Left ventricle myocardium inferior (tissue), 1 donor: ENCODE measurements around the gene TMEM63B. TPM values are rescaled to one million over a fixed set of nuclear protein-coding genes. Genes with fewer than 3 reads are reported as not detected.

ENCODE experiments used
- DNase-seq: peaks from one replicate; pipeline ENCODE4 v3.0.0-alpha.2; 2020
- H3K27ac ChIP-seq: fragments of 200-600 bp; replicated peaks from 2 replicates; pipeline ENCODE4 v1.8.0; 2021
- H3K27me3 ChIP-seq: fragments of 200-600 bp; 2 replicates; pipeline ENCODE4 v1.8.0; 2021; ENCODE audit warnings: low read depth
- H3K36me3 ChIP-seq: fragments of 200-600 bp; 2 replicates; pipeline ENCODE4 v1.8.0; 2021
- H3K4me1 ChIP-seq: fragments of 200-600 bp; 2 replicates; pipeline ENCODE4 v1.8.0; 2021
- H3K4me3 ChIP-seq: fragments of 200-600 bp; 2 replicates; pipeline ENCODE4 v1.8.0; 2021; ENCODE audit warnings: mild to moderate bottlenecking, moderate library complexity
- H3K9me3 ChIP-seq: fragments of 200-600 bp; replicated peaks from 2 replicates; pipeline ENCODE4 v1.8.0; 2021
- intact Hi-C: fragments of 100-400 bp; cut with micrococcal nuclease; formaldehyde crosslinking; loops from one replicate; pipeline ENCODE4 v1.11.0; 2022
- total RNA-seq: library from RNA; stranded (reverse); fragmentation: NEBNext Ultra II Directional; extraction: Animal tissue kit (Norgen Biotek cat#: 25700); gene quantifications from one replicate; pipeline ENCODE4 v1.2.1, GENCODE V29; 2021
- TF ChIP-seq, protein P1 (sequence below): fragments of 200-600 bp; IDR thresholded peaks from 2 replicates; pipeline ENCODE4 v1.8.0; 2021; ENCODE audit warnings: antibody characterized with exemption, mild to moderate bottlenecking, borderline replicate concordance
- donor health status: DM: no; HTN: yes; CAD: no; lungs with severe emphysema.

The TMEM63B gene
- total RNA-seq, 1 donor from 2014 or later, result 37.2 TPM

DNA sequence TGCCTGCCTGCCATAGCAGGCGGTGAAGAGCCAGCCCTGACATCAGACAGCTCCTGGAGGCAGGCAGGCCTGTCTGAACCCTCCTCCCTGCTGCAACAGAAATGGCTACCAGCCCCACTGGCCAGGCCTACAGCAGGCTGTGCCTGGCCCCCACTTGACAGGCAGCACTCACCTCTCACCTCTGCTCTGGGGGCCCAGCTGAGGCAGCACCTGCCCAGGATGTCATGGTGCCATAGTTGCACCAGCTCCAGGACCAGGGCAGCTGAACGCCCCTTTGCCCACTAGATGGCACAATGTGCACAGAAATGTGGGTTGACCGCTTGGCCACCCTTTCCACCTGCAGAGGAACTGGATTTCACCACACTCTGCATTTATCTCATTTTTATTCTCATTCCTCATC, 30.7 kb upstream of the TMEM63B start:
- peaks cover 12% of the 10 kb centered on the region for H3K4me1 ChIP-seq
- TF ChIP-seq, protein P1, sequence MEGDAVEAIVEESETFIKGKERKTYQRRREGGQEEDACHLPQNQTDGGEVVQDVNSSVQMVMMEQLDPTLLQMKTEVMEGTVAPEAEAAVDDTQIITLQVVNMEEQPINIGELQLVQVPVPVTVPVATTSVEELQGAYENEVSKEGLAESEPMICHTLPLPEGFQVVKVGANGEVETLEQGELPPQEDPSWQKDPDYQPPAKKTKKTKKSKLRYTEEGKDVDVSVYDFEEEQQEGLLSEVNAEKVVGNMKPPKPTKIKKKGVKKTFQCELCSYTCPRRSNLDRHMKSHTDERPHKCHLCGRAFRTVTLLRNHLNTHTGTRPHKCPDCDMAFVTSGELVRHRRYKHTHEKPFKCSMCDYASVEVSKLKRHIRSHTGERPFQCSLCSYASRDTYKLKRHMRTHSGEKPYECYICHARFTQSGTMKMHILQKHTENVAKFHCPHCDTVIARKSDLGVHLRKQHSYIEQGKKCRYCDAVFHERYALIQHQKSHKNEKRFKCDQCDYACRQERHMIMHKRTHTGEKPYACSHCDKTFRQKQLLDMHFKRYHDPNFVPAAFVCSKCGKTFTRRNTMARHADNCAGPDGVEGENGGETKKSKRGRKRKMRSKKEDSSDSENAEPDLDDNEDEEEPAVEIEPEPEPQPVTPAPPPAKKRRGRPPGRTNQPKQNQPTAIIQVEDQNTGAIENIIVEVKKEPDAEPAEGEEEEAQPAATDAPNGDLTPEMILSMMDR, result peak; percentile 88
- H3K36me3 ChIP-seq, result no peaks in the 10 kb centered on the region
- peak; percentile 62 for DNase-seq
- no peaks in the 10 kb centered on the region for H3K9me3 ChIP-seq
- H3K4me3 ChIP-seq, result no peak overlapping the region
- intact Hi-C loops, result loop anchor here (10.0 kb wide), 1 partner anchor 238 kb away; no protein-coding TSS in a partner anchor
- H3K27me3 ChIP-seq, result no peaks in the 10 kb centered on the region
- no peak overlapping the region for H3K27ac ChIP-seq

DNA sequence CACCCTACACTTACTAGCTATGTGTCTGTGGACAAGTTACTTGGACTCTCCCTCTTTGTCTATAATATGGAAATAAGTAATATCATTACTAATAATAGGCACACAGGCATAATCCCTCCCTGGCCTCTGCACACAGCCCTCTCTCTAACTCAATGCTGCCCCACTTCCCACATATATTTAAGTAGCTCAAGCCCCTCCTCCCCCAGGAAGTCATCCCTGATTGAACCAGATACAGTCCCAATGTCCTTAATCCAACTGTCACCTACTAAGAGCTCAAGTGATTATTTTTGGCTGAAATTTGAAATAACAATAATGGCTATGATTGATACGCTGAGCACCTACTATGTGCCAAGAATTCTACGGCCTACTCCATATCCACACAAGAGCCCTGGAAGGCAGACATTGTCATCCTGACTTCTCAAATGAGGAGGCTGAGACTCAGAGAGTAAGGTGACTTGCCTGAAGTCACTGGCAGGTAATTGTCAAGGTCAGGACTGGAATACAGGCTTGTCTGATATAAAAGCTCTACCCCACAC, 29.5 kb upstream of the TMEM63B start:
- no peak overlapping the region for H3K4me3 ChIP-seq
- no peaks in the 10 kb centered on the region for H3K27me3 ChIP-seq
- no peak for DNase-seq
- H3K27ac ChIP-seq, result no peak overlapping the region
- intact Hi-C loops, result loop anchor here (2.0 to 10.0 kb wide), 2 partner anchors 55 to 237 kb away; no protein-coding TSS in a partner anchor
- no peaks in the 10 kb centered on the region for H3K36me3 ChIP-seq
- TF ChIP-seq, protein P1, result no peak
- peaks cover 12% of the 10 kb centered on the region for H3K4me1 ChIP-seq
- H3K9me3 ChIP-seq, result no peaks in the 10 kb centered on the region

DNA sequence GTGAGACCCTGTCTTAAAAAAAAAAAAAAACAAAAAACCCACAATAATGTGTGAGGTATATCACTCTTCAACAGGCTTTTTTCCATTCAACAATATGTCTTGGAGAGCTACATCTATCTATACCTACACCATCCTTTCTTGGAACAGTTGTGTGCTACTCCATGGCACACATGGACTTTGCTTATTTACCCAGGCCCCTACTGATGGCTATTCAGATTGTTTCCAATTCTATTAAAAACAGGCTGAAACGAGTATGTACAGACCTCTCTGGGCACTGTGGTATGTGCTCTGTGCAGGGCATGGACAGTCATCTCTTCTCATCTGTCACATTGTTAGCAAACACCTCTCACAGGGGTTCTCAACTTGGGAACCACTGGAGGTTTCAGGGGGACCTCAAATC, 28.2 kb upstream of the TMEM63B start:
- H3K4me3 ChIP-seq, result no peak overlapping the region
- H3K27ac ChIP-seq, result no peak overlapping the region
- no peaks in the 10 kb centered on the region for H3K27me3 ChIP-seq
- no peaks in the 10 kb centered on the region for H3K36me3 ChIP-seq
- intact Hi-C loops, result loop anchor here (2.0 to 10.0 kb wide), 2 partner anchors 54 to 236 kb away; no protein-coding TSS in a partner anchor
- peaks cover 16% of the 10 kb centered on the region for H3K4me1 ChIP-seq
- no peak for DNase-seq
- no peaks in the 10 kb centered on the region for H3K9me3 ChIP-seq
- TF ChIP-seq, protein P1, result no peak

DNA sequence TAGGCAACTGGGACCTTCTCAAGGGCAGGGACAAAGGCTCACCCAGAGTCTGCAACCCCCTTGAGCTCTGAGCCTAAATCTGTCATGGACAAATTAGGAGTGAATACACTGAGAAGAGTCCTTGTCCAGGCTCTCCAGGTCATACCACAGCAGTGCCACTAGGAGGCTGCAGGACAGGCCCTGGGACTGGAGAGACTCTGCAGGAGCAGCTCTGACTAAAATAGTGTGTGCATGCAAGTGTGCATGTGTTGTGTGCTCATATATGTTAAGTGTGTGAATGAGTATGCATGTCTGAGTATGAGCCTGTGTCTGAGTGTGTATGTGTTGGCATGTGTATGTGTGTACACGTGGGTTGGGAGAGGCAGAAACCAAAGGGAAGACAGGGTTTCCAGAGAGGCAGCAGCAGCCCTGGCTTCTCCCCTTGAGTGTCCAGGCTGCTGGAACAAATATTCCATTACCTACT, 27.2 kb upstream of the TMEM63B start:
- no peak overlapping the region for H3K27ac ChIP-seq
- intact Hi-C loops, result no loop called here

DNA sequence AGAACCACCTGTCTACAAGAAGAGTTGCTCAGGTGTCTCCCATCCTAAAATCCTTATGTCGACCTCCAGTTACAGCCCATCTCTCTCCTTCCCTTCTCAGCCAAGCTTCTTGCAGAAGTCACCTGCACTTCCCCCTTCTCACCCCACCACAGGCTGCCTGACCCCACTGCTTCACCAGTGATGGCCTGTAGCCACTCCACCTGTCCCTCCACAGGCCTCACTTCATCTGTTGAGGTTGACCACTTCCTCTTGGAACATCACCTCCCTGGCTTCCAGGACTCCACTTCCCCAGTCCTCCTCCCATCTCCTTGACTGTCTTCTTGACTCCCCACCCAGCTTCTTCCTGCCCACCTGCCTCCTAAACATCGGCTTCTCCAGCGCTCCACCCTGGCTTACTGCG, 25.5 kb upstream of the TMEM63B start:
- intact Hi-C loops, result no loop called here

More for the DNA sequence above, 27.2 kb upstream of the TMEM63B start:
- no peak for DNase-seq
- TF ChIP-seq, protein P1, result peak; percentile 70
- Histone ChIP-seq H3K27me3 (no peaks in the 10 kb centered on the region), H3K4me1 (peaks cover 25% of the 10 kb centered on the region), H3K9me3 (no peaks in the 10 kb centered on the region), H3K36me3 (no peaks in the 10 kb centered on the region), H3K4me3 (no peak overlapping the region)

More for the DNA sequence above, 25.5 kb upstream of the TMEM63B start:
- H3K27me3 ChIP-seq, result no peaks in the 10 kb centered on the region
- H3K9me3 ChIP-seq, result no peaks in the 10 kb centered on the region
- no peak overlapping the region for H3K27ac ChIP-seq
- H3K4me1 ChIP-seq, result peaks cover 43% of the 10 kb centered on the region
- DNase-seq, result no peak
- no peak overlapping the region for H3K4me3 ChIP-seq
- TF ChIP-seq, protein P1, result no peak
- H3K36me3 ChIP-seq, result no peaks in the 10 kb centered on the region
